Pancreas (tissue), 10 donors: ENCODE results near the gene RAET1G. TPM values are rescaled to one million over a fixed set of nuclear protein-coding genes. Genes with fewer than 3 reads are reported as not detected.

Experiments used
- ATAC-seq, 4 donors: fragments of 200-7000 bp; cut with Tn5 transposase; one replicate each; pipeline versions ENCODE4 v1.8.0 to v1.9.1; 2020; ENCODE audit warnings: mild to moderate bottlenecking in 4 of 4, moderate library complexity in 4 of 4
- DNase-seq, 6 donors: peaks; one replicate each; pipeline ENCODE4 v3.0.0-alpha.2; 2020
- FAIRE-seq: peaks from 2 replicates; lab custom pipeline; 2012; peaks lifted over from hg19 to GRCh38; lab: Jason Lieb, UNC
- H3K27ac ChIP-seq, 4 donors: fragments of 200-600 bp; sonication (generic); 1 replicate in 3 of 4; 2 replicates in 1 of 4; pipeline versions ENCODE4 v1.5.0 to v1.8.0; 2020
- H3K27me3 ChIP-seq, 4 donors: fragments of 200-600 bp; one replicate each; pipeline ENCODE4 v1.8.0; 2021
- H3K36me3 ChIP-seq, 3 donors: fragments of 200-600 bp; sonication (generic) in 1 of 3; one replicate each; pipeline versions ENCODE4 v1.5.0 to v1.8.0; 2020 to 2021
- H3K4me1 ChIP-seq, 3 donors: fragments of 200-600 bp; one replicate each; pipeline ENCODE4 v1.8.0; 2021
- H3K4me3 ChIP-seq, 4 donors: fragments of 200-600 bp; sonication (generic) in 2 of 4; one replicate each; pipeline versions ENCODE4 v1.5.0 to v1.8.0; 2020 to 2021
- H3K9me3 ChIP-seq, 4 donors: fragments of 200-600 bp; one replicate each; pipeline ENCODE4 v1.8.0; 2021
- CTCF ChIP-seq, 4 donors: fragments of 200-600 bp; sonication (generic) in 3 of 4; IDR thresholded peaks; one replicate each; pipeline versions ENCODE4 v1.5.0 to v1.8.0; 2021; ENCODE audit warnings: antibody characterized with exemption in 4 of 4
- WGBS, 2 donors: extraction: QIAGEN DNeasy Blood & Tissue Kit; methylation state at CpG; one replicate each; pipeline ENCODE4 v1.1.7; 2013; 5-methylcytosine and 5-hydroxymethylcytosine counted together
- intact Hi-C, 3 donors: fragments of 100-400 bp; cut with DNase I; formaldehyde crosslinking; loops; one replicate each; pipeline versions ENCODE4 v1.11.1 to v1.14.2; 2022
- polyA plus RNA-seq, 2 donors: library from polyadenylated mRNA; stranded (reverse); fragments of 200-250 nt; gene quantifications; one replicate each; pipeline ENCODE4 v1.2.3, GENCODE V29; 2013
- total RNA-seq, 6 donors: library from RNA; stranded (reverse); fragmentation: NEBNext Ultra II Directional in 4 of 6; extraction: Animal tissue kit (Norgen Biotek cat#: 25700) in 4 of 6; gene quantifications; one replicate each; pipeline versions ENCODE4 v1.2.1 to v1.2.4, GENCODE V29; 2021 to 2023
- donor health status: healthy with polysubstance abuse.
- donor health status: DM: no; HTN: no; CAD: no; lungs with moderate emphysema.
- donor health status: DM: no; HTN: no; CAD: no.
- donor health status: control.
- donor health status: control.
- donor health status: Bipolar disorder and iron deficiency.
- donor health status: DM: yes; HTN: yes; CAD: no.
- donor health status: DM: no; HTN: no; CAD: no.
- donor health status: DM: no; HTN: no; CAD: no.
- donor health status: DM: yes; HTN: yes; CAD: no.

Gene RAET1G
- total and polyA plus RNA-seq, 8 donors: 0.30 to 0.31 TPM; not detected in 6

- peak in 1 of 4 donors; percentile 8 for ATAC-seq
- no peak for TF ChIP-seq CTCF (IDR thresholded peaks at IDR 0.05)
- no peak for DNase-seq
- Histone ChIP-seq H3K27me3 (peaks cover 0 to 15% (median 0%) of the 10 kb centered on the region in 4 donors), H3K36me3 (no peaks in the 10 kb centered on the region), H3K27ac (no peak overlapping the region), H3K9me3 (no peaks in the 10 kb centered on the region), H3K4me1 (peaks cover 0 to 5% (median 0%) of the 10 kb centered on the region in 3 donors), H3K4me3 (peak overlapping the region in 1 of 4 donors; percentile 50)
- intact Hi-C loops: no loop called here
- FAIRE-seq: no peak
- 31 to 32% methylated on average over 32 to 37 of the region's 38 CpGs for WGBS, 2 donors
Measured at GRCh38 chr6:149965194-149966020, 42.5 kb upstream of the RAET1G start.

GRCh38 chr6:149964308-149965193 lies 41.6 kb upstream of the RAET1G start:
- FAIRE-seq (no peak), DNase-seq (no peak), ATAC-seq (peak; percentile 11 to 20 (median 13))
- WGBS, 2 donors: 2 to 6% methylated on average over 102 of the region's 103 CpGs
- intact Hi-C loops: no loop called here
- no peaks in the 10 kb centered on the region for H3K36me3 ChIP-seq
- peak overlapping the region; percentile 14 to 50 (median 28) for H3K4me3 ChIP-seq
- peaks cover 0 to 5% (median 0%) of the 10 kb centered on the region in 3 donors for H3K4me1 ChIP-seq
- no peak overlapping the region for H3K27ac ChIP-seq
- H3K9me3 ChIP-seq: no peaks in the 10 kb centered on the region
- no peak for TF ChIP-seq CTCF (IDR thresholded peaks at IDR 0.05)
- H3K27me3 ChIP-seq: peaks cover 0 to 15% (median 0%) of the 10 kb centered on the region in 4 donors

- TF ChIP-seq CTCF (IDR thresholded peaks at IDR 0.05): no peak
- WGBS, 2 donors: 1 to 3% methylated on average over 67 to 69 of the region's 69 CpGs
- Histone ChIP-seq H3K36me3 (no peaks in the 10 kb centered on the region), H3K27me3 (peaks cover 0 to 15% (median 0%) of the 10 kb centered on the region in 4 donors), H3K4me3 (peak within 1 kb of the TSS; percentile 14 to 50 (median 28)), H3K4me1 (peaks cover 0 to 5% (median 0%) of the 10 kb centered on the region in 3 donors), H3K27ac (no peak within 1 kb of the TSS), H3K9me3 (no peaks in the 10 kb centered on the region)
- intact Hi-C loops: no loop called here
- ATAC-seq: peak; percentile 72 to 88 (median 82)
- no peak for FAIRE-seq
- DNase-seq: peak; percentile 41 to 81 (median 72)
Measured at GRCh38 chr6:149963462-149964307, 40.8 kb upstream of the RAET1G start, which contains the start of gene ULBP1. TSS of gene ULBP1 (plus strand) at chr6:149963943. CDS start at chr6:149964050, 107 bp downstream.

- Histone ChIP-seq H3K4me1 (peaks cover 0 to 5% (median 0%) of the 10 kb centered on the region in 3 donors), H3K9me3 (no peaks in the 10 kb centered on the region), H3K4me3 (peak overlapping the region in 2 of 4 donors; percentile 27 to 50), H3K27me3 (peaks cover 0 to 15% (median 0%) of the 10 kb centered on the region in 4 donors), H3K36me3 (no peaks in the 10 kb centered on the region), H3K27ac (no peak overlapping the region)
- intact Hi-C loops: no loop called here
- no peak for FAIRE-seq
- ATAC-seq: peak in 2 of 4 donors; percentile 5 to 21
- DNase-seq: peak in 1 of 6 donors; percentile 37
- WGBS, 2 donors: 40 to 42% methylated on average over 8 of the region's 8 CpGs
- TF ChIP-seq CTCF (IDR thresholded peaks at IDR 0.05): no peak
Measured at GRCh38 chr6:149963212-149963461, 40.2 kb upstream of the RAET1G start.
